Ectodermal cell (in vitro differentiated cells): ENCODE results near the gene OR2AG2.

Experiments used
- H3K27ac ChIP-seq: 2 replicates; pipeline ENCODE4 v1.7.0; 2013; ENCODE audit warnings: mild to moderate bottlenecking, low read depth, low read length; ENCODE audit not compliant: insufficient read depth, poor library complexity, severe bottlenecking
- H3K27me3 ChIP-seq: 2 replicates; pipeline ENCODE4 v1.7.0; 2013; ENCODE audit warnings: mild to moderate bottlenecking, low read length; ENCODE audit not compliant: insufficient read depth, control insufficient read depth, poor library complexity, severe bottlenecking
- H3K36me3 ChIP-seq: one replicate; pipeline ENCODE4 v1.7.0; 2013; ENCODE audit warnings: low read length; ENCODE audit not compliant: control insufficient read depth, insufficient read depth
- H3K4me1 ChIP-seq: one replicate; pipeline ENCODE4 v1.7.0; 2013; ENCODE audit warnings: low read length; ENCODE audit not compliant: control insufficient read depth, insufficient read depth
- H3K4me3 ChIP-seq: 2 replicates; pipeline ENCODE4 v1.7.0; 2013; ENCODE audit warnings: low read depth, low read length, control low read depth; ENCODE audit not compliant: insufficient read depth
- H3K9me3 ChIP-seq: 2 replicates; pipeline ENCODE4 v1.7.0; 2013; ENCODE audit warnings: mild to moderate bottlenecking, low read length, moderate library complexity; ENCODE audit not compliant: control insufficient read depth
- WGBS, 2 experiments: methylation state at CpG; one replicate each; pipeline ENCODE4 v1.1.7; 2013; ENCODE audit warnings: missing lambda C conversion rate in 2 of 2; 5-methylcytosine and 5-hydroxymethylcytosine counted together

The OR2AG2 gene

DNA sequence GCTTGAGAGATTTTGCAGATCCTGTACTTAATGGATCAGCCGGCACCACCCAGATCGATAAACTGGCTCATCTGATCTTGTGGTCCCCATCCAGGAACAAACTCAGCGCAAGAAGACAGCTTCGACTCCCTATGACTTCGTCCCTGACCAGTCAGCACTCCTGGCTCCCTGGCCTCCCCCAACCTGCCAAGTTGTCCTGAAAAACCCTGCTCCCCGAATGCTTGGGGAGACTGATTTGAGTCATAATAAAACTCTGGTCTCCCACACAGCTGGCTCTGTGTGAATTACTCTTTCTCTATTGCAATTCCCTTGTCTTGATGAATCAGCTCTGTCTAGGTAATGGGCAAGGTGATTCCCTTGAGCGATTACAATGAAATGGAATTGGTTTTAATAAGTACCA, 29.5 kb downstream of the OR2AG2 start:
- no peak overlapping the region for H3K4me3 ChIP-seq
- no peak overlapping the region for H3K27ac ChIP-seq
- no peaks in the 10 kb centered on the region for H3K9me3 ChIP-seq
- H3K36me3 ChIP-seq, result no peaks in the 10 kb centered on the region
- 78 to 81% methylated on average over 7 of the region's 7 CpGs for WGBS, 2 experiments
- H3K27me3 ChIP-seq, result no peaks in the 10 kb centered on the region
- H3K4me1 ChIP-seq, result no peaks in the 10 kb centered on the region

DNA sequence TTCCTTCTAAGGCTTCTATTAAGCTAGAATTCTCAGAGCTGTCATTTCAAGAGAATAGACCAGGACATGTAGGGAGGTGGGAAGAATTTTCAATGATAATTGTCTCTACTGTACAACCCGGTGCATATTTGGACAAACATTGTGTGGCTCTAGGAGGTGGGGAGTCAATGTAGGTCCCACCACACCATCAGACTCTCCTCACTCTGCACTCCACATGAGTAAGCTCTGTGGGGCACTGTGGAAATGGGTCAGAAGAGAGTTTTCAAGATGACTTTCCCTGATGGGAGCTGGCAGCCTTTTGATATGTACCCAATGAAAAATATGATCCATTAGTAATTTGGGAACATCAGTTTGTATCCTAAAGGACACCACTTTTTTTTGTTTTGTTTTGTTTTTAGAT, 33.2 kb downstream of the OR2AG2 start:
- no peaks in the 10 kb centered on the region for H3K9me3 ChIP-seq
- WGBS, 2 experiments, result 83 to 100% methylated on average over 1 of the region's 1 CpG
- H3K27me3 ChIP-seq, result no peaks in the 10 kb centered on the region
- no peaks in the 10 kb centered on the region for H3K36me3 ChIP-seq
- no peak overlapping the region for H3K27ac ChIP-seq
- H3K4me1 ChIP-seq, result no peaks in the 10 kb centered on the region
- H3K4me3 ChIP-seq, result no peak overlapping the region

DNA sequence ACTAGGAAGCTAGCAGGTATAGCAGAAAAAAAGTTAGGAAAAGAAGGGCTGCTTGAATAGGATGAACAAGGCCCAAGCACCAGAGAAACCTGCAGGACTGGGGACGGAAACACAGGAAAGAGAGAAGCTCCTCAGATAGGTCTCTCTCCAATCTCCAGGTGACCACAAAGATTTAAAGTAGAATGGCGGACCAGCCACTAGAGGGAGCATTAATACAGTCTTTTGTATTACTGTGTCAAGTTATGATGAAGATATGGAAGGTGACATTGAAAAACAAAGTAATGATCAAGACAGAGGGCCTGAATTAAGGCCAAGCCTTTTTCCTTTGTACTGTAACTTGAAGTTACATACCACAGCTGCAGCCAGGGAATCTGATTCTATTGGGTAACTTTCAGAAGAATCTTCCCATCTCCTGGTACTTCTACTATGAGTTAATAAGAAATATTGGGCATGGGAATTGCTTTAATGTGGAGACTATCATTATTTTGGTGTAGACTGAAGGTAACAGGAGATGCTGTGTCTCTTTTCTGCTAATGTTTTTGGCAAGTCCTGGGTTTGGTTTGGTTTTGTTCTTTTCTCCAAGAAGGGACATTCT, 33.8 kb downstream of the OR2AG2 start:
- H3K9me3 ChIP-seq, result no peaks in the 10 kb centered on the region
- H3K4me1 ChIP-seq, result no peaks in the 10 kb centered on the region
- no peak overlapping the region for H3K4me3 ChIP-seq
- H3K36me3 ChIP-seq, result no peaks in the 10 kb centered on the region
- H3K27me3 ChIP-seq, result no peaks in the 10 kb centered on the region
- H3K27ac ChIP-seq, result no peak overlapping the region
- 44 to 59% methylated on average over 2 of the region's 2 CpGs for WGBS, 2 experiments

DNA sequence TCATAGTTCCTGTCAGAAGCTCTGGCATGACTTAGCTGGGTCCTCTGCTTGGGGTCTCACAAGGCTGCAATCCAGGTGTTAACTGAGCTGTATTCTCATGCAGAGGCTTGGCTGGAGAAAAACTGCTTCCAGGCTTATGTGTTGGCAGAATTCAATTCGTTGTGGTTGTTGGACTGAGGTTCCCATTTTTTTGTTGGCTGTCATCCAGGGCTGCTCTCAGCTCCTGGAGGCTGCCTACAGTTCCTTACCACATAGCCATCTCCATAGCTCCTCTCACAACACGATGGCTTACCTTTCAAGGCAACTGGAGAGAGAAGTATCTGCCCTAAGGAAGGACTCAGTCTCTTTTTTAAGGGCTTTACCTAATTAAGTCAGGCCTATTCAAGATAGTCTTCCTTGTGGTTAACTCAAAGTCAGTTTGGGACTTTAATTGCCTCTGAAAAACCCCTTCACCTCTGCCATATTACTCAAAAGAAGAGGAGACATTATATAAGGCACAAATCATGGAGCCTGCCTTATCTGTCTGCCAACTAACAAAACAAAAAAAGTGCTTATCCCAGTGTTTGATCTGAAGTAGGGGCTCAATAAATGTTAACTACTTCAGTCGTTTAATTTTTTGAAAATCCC, 35.2 kb downstream of the OR2AG2 start:
- 86 to 87% methylated on average over 3 of the region's 3 CpGs for WGBS, 2 experiments
- no peaks in the 10 kb centered on the region for H3K4me1 ChIP-seq

DNA sequence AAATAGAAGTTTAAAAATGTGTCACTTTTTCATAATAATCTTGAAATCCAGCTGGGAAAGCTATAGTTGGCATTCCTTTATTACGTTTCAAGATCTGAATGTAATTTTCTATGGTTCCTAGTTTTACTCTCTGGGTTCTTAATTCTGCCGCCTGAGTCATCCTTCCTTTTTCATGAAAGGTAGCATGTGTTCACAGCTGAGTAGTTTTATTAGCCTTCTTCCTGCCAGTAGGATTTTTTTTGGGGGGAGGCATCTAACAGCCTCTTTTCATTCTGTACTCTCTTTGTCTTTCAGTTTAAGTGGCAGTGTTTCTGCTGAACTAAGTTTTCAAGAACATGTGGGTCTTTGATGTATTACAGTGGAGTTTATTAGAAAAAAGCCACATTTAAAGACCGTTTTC, 36.5 kb downstream of the OR2AG2 start:
- H3K27me3 ChIP-seq, result no peaks in the 10 kb centered on the region
- no peaks in the 10 kb centered on the region for H3K9me3 ChIP-seq
- no peak overlapping the region for H3K27ac ChIP-seq
- WGBS, 2 experiments, result 89 to 95% methylated on average over 2 to 3 of the region's 3 CpGs
- H3K4me1 ChIP-seq, result no peaks in the 10 kb centered on the region
- H3K4me3 ChIP-seq, result no peak overlapping the region
- H3K36me3 ChIP-seq, result no peaks in the 10 kb centered on the region

More for the DNA sequence above, 35.2 kb downstream of the OR2AG2 start:
- Histone ChIP-seq H3K9me3 (no peaks in the 10 kb centered on the region), H3K27me3 (no peaks in the 10 kb centered on the region), H3K36me3 (no peaks in the 10 kb centered on the region), H3K27ac (no peak overlapping the region), H3K4me3 (no peak overlapping the region)

DNA sequence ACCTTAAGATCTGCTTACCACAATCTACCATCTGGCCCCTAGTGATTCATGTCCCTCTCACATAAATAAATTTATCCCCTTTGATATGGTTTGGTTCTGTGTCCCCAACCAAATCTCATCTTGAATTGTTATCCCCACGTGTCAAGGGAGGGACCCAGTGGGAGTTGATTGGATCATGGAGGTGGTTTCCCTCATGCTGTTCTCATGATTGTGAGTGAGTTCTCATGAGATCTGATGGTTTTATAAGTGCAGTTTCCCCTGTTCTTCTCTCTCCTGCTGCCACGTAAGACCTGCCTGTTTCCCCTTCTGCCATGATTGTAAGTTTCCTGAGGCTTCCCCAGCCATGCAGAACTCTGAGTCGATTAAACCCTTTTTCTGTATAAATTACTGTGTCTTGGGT, 37.2 kb downstream of the OR2AG2 start:
- 79 to 92% methylated on average over 3 of the region's 3 CpGs for WGBS, 2 experiments
- Histone ChIP-seq H3K4me3 (no peak overlapping the region), H3K9me3 (no peaks in the 10 kb centered on the region), H3K4me1 (no peaks in the 10 kb centered on the region), H3K27ac (no peak overlapping the region), H3K27me3 (no peaks in the 10 kb centered on the region), H3K36me3 (no peaks in the 10 kb centered on the region)

DNA sequence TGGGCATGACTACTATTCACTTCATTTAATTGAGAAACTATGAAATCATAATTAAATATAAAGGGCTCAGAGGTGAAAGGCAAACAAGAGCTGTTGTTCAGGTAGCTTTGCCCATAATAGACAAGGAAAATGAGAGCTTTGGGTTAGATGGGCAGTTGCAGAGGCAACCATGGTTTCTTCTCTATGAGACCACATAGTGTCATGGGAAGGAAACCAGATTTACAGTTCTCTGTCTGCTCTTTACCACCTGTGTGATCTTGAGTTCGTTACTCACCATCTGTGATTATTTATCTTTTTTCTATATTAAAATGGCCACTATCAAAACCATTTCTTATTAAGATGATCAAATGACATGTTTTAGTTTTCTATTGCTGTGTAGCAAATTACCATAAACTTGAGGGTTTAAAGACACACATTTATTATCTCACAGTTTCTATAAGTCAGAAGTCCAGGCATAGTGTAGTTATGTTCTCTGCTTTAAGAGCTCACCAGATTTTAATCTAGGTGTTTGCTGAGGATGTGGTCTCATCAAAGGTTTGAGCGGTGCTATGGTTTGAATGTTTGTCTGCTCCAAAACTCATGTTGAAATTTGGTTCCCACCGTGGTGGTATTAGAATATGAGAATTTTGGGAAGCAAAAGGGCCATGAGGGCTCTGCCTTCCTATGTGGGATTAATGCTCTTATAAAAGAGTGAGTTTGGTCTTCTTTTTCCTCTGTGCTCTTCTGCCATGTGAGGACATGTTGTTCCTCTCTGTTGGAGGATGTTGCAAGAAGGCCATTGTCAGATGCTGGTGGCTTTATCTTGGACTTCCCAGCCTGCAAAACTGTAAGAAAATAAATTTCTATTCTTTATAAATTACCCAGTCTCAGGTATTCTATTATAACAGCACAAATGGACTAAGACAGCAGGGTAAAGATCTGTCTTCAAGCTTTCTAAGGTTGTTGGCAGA, 38.2 kb downstream of the OR2AG2 start:
- Histone ChIP-seq H3K27me3 (no peaks in the 10 kb centered on the region), H3K9me3 (no peaks in the 10 kb centered on the region), H3K36me3 (no peaks in the 10 kb centered on the region), H3K4me1 (no peaks in the 10 kb centered on the region), H3K27ac (no peak overlapping the region), H3K4me3 (no peak overlapping the region)
- WGBS, 2 experiments, result 88 to 89% methylated on average over 2 of the region's 3 CpGs

DNA sequence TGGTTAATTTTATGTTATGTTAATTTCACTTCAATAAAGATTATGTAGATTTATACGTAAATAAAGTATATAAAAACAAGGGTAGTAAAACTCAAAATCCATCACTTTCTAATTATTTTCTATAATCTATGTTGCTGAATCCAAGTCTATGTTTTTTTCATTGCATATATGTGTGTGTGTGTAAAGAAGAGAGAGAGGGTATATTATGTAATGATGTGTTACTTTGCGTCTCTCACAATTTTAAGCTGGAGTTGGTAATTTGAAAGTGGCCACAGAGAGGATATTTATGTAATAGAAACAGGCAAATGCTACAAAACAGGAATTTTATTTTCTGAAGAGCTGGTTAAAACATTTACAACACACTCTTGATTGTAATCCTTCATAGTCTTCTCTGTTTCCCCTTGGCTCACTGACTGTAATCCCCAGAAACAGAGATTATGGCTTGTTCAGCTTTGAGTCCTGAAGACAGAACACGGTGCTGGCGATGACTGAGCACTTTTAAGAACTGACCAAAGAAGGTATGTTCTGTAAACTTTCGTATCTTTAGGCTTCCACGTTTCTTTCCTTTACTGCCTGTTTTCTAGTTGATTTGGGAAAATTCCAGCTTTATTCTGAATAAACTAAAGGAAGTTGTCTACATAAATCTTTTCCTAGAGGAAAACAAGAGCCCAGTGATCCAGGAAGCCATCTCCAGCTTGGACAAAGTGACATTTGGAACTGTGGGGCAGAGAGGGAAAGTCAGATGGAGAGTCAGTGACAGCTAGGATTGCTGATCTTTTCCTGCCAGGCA, 43.6 kb downstream of the OR2AG2 start:
- Histone ChIP-seq H3K9me3 (no peaks in the 10 kb centered on the region), H3K36me3 (no peaks in the 10 kb centered on the region), H3K4me3 (no peak overlapping the region), H3K27me3 (no peaks in the 10 kb centered on the region), H3K4me1 (no peaks in the 10 kb centered on the region), H3K27ac (no peak overlapping the region)
- WGBS, 2 experiments, result 90 to 91% methylated on average over 5 of the region's 6 CpGs

DNA sequence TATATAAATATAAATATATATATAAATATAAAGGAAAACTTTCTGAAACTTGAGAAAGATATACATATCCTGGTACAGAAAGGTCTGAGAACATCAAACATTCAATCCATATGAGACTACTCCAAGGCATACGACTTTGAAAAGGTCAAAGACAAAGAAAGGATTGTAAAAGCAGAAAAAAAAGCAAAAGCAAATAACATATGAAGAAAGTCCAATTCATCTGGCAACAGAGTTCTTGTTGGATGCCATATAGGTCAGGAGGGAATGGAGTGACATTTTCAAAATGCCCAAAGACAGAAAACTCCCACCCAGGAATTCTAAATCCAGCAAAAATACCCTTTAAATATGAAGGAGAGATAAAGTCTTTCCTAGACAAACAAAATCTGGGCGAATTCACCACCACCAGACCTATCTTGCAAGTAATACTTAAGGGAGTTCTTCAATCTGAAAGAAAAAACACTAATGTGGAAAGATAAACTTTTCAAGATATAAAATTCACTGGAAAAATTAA, 46.3 kb downstream of the OR2AG2 start:
- Histone ChIP-seq H3K4me1 (no peaks in the 10 kb centered on the region), H3K27ac (no peak overlapping the region), H3K4me3 (no peak overlapping the region), H3K36me3 (no peaks in the 10 kb centered on the region), H3K27me3 (no peaks in the 10 kb centered on the region), H3K9me3 (no peaks in the 10 kb centered on the region)
- 71 to 86% methylated on average over 1 to 2 of the region's 2 CpGs for WGBS, 2 experiments
